ENCODE results near the gene ZBTB20.

ZBTB20 gene

DNA sequence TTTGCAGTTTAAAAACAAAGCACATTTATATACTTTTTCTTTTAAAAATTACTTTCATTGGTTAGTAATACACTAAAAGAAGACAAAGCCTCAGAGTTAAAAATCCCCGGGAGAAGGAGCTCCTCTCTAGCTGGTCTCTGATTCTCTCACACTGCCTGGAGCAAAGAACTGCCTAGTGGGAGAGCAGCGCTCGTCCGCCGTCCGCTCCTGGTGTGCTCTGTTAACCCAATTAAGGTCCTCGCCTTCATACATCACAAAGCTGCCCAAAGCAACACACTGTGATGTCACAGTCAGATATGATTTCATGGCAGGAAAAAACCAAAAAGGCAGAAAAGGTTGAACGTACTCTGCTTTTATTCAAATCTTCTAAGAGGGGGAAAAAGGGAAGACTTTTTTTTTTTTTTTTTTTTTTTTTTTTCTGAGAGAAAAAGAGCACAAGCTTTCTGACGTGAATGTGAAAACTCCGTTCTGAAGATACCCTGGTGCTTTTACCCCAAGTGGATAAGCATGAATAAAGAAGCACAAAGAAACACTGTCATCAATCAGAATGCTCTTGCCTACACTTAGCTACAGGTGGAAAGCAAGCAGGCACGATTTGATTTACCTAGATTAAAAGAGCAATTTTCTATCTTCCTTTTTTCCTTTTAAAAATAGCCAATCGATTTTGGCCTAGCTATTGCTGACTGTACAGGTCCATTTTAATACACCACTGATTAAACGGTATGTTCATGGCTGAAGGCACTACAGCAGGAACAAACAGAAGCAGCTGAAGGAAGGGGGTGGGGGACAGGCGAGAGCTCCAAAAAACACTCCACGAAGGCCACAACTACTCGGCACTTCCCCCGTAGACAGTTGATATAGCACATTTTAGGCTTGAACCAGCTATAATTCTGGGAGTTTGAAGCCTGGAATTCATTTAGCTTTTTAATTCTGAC lies 738.1 kb downstream of the ZBTB20 start:
- no peak for DNase-seq (ENCODE audit: low spot score)

DNA sequence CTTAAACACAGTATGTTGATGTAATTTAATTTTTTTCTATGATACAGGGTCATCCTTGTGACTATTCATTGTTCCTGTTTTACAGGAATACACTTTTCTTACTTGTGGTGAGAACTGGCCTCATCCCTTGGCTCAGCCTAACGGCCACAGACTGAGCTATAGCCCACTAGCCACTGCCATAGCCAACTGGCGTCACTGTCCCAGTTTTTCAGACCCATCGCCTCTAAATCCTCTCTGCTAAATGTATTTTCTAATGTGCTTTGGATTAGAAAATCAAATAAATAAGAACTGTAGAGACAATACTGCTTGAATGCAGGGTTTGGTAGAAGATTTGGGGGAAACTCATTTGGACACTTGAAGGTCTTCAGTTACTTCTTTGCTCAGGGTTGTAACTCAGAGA lies 740.2 kb downstream of the ZBTB20 start:
- DNase-seq (ENCODE audit: low spot score) = no peak

DNA sequence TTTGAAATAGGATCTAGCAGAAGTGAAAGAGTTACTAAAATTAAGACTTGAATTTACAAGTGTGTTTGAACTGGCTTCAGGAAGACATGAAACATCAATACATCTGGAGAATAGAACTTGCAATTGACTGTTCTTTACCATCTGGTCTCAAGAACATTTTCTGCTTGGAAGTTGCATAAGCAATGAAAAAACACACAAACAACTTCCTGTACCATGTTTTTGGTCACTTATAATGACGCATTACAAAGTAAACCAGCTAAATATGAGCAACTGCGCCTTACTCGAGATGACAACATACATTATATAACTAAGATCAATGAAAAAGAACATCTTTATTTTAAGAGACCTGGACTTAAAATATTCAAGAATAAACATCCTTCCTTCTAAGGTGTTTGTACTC lies 740.8 kb downstream of the ZBTB20 start:
- DNase-seq (ENCODE audit: low spot score) = no peak

DNA sequence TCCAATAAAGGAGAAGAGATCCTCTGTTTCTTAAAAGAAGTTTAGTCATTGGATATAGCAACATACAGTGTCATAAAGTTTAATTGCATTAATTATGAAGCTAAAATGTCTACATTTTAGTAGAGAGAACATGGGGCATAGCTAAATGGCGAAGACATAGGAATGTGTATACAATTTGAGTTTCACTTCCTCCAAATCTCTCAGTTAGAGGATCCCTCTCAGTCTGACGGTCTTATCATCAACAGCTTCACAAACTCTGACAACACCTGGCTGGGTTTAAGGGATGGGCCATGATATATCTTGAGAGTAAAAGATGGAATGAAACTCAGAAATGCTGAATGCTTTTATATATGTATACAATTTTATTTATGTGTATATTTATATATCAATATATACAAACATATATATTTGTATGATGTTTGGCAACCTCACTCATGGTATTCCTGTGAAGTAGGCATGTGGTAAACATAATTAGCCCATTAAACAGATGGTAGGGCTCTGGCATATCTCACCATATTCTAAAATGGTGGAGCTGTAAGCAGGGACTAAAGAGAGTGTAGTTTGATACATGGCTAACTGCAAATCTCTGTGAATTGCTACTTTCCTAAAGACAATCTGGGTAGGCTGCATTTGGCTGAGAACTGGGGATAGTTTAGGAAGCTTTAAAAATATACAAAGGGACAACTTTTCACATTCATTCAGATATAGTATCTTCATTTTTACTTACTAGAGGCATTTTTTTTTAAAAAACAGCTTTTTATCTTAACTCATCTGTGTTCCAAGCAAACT lies 741.7 kb downstream of the ZBTB20 start:
- no peak for DNase-seq (ENCODE audit: low spot score)

DNA sequence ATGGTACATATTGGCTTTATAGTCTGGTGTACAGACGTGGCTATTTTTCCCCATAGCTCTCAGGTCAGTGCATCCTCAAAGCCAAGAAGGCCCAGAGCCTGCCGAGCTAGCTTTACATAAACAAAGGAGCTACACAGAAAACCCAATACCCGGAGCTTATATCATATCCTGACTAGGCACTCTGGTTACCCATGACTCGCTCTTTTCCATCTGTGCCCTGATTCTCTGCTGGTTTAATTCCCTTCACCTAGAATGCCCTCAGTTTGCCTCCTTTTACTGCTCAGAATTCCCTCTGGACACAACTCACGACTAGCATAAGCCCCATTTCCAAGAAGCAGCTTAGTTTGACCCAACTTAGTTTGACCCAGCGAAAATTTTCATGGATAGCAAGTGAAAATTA lies 742.5 kb downstream of the ZBTB20 start:
- peak; percentile 54 for DNase-seq (ENCODE audit: low spot score)

DNA sequence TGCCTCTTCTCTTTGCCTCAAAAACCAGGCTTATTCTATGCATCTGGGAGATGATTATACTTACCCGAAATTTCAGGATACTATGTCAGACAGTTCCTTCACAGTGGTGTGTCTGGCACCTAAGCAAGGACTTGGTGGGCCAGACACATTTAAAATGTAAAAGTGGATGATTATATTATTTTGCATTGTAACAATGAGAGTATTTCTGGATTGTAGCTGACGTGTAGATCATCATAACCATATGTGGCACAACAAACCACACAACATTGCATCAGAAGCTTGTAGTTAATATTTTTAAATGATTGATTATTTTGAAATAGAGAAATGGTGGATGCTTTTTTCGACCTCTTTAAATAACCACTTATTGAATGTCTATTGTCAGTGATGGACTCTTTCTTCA lies 744.2 kb downstream of the ZBTB20 start:
- DNase-seq (ENCODE audit: low spot score) = no peak

DNA sequence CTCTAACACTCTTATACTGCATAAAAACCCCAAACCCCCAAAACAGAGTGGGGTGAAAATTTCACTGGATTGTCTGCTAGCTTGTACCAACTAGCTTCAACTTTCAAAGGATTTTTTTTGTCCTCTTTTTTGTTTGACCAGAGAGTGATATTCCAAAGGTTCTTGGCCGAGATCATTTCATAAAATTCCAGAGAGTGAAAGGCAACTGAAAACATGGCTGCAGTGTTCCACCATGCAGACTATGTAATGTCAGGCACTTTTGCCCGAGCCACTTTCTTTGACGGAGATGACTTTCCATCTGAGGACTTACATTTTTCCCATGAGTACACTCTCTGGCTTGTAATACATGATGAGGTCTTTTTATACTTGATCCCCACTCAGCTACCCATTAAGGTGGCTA lies 745.7 kb downstream of the ZBTB20 start:
- DNase-seq (ENCODE audit: low spot score) = no peak

DNA sequence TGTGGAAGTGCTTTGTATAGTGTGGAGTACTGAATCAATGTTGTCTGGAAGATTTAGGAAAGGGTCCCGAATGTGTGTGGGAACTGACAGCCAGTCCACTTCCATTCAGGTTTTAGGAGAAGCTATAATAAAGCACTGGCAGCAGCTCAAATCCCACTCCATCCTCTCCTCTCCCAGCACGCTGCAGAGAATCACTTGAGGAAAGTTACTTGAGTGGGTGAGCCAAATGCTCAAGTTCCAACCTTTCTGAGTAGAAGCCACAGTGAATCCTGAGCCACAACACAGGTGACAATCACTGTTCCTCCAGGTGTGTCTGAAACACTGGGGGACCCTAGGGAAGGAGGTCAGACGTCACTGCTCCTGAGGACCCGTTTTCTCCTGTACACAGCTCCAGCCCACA lies 746.7 kb downstream of the ZBTB20 start:
- DNase-seq (ENCODE audit: low spot score) = no peak

DNA sequence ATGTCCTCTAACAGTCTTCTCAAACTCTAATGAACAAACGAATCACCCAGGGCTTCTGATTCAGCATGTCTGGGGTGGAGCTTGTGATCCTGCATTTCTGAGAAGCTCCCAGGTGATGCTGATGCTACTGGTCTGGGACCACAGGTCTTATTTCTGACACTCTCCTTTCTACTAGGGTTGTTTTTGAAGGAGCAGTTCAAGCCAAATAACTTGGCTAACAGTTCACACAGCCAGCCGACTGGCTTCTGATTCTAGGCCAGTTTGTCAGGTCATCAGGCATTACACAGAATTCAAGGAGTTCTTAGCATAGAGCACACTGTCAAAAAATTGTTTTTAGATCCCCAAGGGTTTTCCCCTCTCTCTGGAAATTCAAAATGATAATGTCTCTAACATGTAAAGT lies 752.5 kb downstream of the ZBTB20 start:
- DNase-seq (ENCODE audit: low spot score) = no peak

DNA sequence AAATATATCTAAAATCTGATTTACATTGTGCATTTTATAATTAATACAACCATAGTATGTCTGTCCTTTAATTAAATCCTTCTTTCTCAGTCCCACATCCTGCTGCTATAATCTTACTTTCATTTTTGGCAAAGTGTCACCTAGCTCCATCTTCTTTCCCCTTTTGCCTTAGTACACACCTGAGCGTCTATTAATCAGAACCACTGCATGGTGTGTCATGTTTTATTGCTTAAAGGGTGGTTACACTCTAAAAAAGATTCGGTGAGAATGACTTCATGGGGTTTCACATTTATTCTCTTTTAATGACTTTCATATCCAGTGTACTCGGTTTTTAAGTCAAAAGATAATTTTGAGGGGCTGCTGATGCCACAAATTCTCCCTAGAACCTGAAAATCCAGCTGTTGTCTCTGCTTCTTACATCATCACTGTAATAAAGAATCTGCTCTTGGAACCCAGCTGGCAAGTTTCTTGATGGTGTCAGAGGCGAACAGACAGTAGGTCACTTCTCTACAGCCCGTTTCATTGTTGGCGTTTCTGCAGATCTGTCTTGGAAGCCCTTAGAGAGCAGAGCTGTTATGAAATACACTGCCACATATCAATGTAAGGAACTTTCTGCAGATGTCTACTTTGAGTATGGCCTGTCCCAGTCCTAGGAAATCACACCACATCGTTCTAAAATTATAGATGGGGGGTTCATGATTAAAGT lies 753.6 kb downstream of the ZBTB20 start:
- no peak for DNase-seq (ENCODE audit: low spot score)

DNA sequence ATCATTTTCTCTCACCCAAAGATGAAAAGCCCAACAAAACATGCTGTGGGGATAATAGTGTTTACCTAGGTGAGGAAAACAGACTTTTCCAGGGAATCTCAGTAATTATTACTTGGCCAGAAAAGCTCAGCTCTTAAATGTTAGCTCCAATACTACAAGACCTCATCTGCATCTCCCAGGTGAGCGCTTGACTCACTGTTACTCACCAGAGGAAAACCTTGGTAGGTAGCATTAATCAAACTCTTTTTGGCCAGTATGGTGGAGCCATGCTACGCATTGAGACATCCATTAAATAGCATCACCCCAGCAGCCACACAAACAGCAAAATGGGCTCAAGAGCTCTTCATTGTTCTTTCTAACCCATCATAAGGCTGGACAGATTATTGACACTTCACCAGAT lies 754.3 kb downstream of the ZBTB20 start:
- DNase-seq (ENCODE audit: low spot score) = no peak

DNA sequence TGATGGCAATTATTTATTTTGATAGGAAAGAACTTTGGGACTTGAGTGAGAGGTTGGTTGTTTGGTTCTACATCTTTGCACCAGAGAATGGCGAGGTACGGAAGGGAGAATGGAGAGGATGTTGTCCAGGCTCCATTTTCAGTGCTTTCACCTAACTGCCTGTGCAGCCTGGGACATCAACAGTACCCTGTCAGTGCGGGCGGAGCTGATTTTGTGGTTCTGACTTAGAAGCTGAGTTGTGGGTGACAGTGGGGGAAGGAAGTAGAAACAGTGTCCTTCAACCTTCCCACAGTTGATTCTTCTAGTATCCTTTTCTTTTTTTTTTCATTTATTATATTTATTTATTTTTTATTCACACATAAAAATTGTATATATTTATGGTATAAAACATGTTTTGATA lies 757.9 kb downstream of the ZBTB20 start:
- DNase-seq (ENCODE audit: low spot score) = no peak

DNA sequence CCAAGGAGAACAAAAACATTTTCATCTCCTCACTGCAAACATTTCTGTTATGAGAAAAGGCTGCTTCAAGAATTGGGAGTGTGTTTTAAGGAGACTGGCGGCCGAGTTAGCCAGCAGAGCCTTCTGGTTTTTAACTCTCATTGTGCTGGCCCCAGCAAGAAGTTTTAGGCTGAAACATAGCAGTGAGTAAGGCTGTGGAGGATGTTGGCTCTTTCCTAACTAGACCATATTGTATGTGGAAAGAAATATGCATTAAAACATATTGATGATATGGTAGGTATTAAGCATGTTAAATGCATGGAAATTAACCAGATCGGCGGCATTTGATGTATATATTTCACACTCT lies 762.6 kb downstream of the ZBTB20 start:
- no peak for DNase-seq (ENCODE audit: low spot score)

DNA sequence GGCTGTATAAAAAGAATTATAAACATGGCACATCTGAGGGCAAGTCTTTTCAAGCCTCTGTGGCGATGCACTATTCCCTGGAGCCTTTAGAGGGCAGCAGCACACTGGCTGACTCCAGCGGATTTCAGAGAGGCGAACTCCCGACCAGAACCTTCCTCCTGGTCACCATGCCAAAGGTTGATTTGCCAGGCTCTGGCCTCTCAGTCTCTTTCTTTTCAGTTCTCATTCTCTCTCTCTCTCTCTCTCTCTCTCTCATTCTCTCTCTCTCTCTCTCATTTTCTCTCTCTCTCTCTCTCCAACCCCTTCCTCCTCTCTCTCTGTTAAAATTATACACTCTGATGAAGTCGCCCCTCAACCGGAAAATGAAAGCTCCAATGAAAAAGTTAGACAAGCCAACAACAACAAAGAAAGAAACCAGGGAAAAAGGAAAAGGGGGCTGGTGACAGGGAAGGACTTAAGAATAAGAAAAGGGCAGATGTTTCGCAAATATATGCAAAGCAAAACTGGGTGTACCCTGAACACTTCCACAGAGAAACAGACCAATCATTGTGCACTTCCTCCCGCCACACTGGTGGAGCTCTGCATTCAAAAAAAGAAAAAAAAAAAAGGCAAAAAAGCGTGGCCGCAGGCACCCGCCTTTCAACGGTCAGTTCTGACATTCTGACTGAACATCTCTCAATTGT lies 763.1 kb downstream of the ZBTB20 start:
- peak; percentile 91 for DNase-seq (ENCODE audit: low spot score)

DNA sequence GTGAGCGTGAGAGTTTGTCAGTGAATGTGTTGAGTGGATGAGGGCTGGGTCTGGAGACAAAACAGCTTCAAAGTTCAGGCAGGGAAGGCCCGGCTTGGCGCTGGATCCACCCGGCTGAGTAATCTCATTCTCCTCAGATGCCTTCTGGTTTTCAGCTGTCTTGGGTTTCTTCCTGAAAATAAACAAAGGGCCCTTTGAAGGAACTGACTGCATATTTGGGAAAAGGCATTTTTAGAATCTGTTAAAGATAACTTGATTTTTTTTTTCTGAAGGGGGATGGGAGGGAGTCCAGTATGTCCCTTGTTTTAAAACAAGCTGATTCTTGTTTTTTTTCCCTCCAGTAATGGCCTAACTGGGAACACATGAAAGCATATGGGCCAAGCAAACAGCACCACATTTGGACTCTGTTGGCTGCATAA lies 766.8 kb downstream of the ZBTB20 start:
- peak; percentile 96 for DNase-seq (ENCODE audit: low spot score)

DNA sequence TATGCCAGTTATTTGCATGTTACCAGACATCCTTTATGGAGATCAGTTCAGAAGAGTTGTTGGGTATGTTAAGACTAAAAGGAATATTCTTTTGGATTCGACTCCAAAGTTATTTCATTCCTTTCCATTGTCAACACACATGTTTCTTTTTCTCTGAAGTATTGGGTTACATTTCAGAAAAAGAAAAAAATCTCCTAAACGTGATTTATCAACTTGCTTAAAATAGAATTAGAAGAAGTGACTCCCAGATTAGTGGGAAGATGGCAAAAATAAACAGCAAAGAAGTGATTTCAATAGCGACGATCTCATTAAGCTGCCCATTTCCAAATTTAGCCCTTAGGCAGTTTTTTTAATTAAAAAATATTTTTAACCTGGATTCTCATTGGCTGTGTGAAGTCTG lies 767.8 kb downstream of the ZBTB20 start:
- DNase-seq (ENCODE audit: low spot score) = no peak

DNA sequence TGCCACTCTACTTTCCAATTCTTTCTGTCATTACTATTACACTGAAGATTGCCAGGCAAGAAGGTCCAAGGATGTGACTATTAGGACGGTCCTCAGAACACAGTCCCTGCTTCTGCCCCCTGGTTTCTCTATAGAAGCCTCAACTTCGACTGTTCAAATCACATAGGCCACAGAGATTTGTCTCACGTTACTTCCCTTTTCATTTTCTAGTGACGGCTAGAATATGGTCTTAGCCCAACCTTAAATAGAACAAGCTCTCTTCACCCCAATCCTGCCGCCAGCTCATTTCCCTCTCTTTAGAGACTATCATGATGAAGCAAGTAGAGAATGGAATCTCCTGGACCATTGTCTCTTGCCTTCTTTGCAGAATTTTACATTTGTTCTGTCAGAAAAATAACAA lies 768.3 kb downstream of the ZBTB20 start:
- no peak for DNase-seq (ENCODE audit: low spot score)

DNA sequence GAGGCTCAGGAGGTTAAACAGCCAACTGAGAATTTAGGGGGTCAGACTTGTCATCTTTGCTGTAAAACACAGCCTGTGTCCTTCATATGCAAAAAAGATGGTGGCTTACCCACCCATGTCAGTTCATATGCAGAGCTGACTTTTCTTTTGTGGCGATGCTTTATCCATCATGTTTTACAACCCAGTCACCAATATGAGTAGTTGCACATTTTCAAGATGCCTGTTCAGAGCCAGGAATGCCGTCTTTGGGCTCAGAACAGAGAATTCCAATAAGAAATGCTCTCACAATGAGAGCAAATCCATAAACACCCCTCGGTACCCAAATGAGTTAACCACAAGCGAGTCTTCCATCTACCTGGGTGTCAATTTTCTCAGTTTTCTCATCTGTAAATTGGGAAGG lies 769.7 kb downstream of the ZBTB20 start:
- DNase-seq (ENCODE audit: low spot score) = no peak

DNA sequence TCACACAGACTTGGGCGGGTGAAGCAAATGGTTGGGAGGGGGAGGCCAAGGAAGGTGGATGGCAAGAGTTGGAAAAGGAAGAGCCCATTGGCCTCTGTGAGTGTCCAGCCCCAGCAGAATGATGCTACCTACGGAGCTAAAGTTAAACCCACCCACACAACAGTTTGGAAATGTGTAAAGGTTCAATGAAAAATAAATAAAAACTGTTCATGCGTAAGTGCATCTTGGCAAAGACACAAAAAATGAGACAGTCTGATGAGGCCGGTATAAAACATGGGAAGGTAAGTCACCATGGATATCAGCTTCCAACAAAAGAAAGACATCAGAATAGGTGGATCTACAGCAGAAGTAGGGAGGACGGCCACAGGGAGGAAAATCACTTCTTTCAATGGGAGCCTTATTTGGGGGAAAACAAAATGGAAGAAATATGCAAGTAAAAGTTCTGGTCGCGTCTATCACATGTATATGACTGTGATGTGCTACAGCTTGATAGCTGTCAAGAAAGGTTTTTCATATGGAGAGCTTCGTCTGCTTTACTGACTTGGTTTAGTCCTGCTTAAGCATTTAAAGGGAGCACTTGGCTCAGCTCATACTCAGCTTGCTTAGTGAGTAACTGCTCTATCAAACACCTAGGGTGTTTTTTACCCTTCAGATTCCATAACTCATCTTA lies 770.4 kb downstream of the ZBTB20 start:
- no peak for DNase-seq (ENCODE audit: low spot score)

DNA sequence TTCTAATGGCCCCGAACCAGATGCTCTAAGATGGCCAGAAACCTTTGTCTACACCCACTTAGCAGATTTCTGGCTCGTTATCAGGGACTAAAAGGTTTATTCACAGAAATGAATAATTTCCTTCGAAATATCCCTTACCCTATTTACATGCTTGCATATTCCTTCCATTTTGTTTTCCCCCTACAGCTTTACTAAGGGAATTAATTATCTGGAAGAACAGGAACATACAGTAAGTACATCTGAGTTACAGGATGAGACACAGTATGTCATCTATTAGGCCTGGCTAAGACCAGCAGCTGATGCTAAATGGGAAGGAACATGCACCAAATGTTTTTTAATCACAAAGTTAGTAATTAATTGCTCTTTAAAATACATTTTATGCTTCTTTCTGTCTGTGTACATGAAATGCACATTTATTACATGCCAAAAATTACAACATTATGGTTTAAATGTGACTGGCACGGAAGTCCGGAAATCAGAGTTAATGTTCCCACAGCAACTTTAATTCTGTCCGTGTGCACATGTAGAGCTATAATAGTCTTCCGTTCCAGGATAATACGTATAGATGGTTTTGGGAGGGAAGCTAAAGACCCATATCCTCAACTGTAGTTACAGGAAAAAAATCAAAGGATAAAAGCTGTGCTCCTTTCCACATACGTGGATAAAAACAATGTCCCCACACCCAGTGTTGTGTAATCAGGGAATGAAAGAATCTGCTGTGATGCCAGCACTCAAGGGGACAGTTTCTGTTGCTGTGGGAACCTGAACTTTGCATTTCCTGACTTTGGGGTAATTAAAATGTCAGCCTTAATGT lies 771.3 kb downstream of the ZBTB20 start:
- DNase-seq (ENCODE audit: low spot score) = no peak
